Hematopoietic multipotent progenitor cell treated with erythropoietin and hydrocortisone succinate and interleukin-3 and kit ligand, for 17 days (in vitro differentiated cells): ENCODE results near the gene BBOX1.
"Not testable (repeated sequence)": the region's sequence is repeated elsewhere in the genome, so short reads cannot be mapped to it uniquely, and the experiment has no call there.

Experiments used
- DNase-seq: peaks from one replicate; pipeline ENCODE4 v3.0.0-alpha.2; 2015; ENCODE audit warnings: low spot score

Gene BBOX1

DNA sequence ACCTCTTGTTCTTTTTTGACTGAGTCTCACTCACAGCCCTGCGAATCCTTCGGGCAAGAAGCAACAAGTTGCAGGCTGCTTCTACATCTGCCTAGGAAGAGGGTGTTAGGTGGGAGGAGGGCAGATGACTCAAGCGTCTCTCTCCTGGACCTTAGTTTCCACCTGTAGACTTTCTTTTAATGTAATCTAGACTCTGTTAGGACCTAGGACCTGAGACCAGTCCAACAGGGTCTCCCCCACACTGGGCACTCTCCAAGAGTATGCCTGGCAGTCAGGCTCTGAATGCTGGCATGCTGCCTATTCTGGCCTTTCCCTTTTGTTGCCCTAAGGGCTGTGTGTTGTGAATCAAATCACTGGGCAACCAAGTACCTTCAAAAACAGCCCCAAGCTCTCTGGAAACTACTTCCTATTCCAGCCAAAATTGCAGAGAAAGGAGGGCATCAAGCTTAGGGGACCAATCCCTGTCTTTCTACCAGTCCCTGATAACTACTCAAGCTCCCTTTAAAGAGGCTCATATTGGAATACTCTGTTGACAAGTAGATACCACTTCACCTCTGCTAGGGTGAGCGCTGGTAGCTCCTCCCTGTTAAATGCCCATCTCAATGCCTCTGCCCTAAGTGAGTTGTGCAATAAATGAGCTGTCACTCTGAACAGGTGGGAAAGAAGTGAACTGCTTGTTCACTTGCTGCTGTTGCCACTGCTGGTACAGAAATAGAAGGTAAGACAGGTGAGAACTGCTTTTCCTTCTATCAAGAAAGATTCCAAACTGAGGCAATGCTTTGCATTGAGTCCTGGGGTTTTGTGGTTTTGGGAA is at the start of gene BBOX1:
Gene BBOX1, plus strand, starts transcription at position 514 of the 814 bp plus-strand sequence. CDS start 14,616 bp downstream, outside the sequence.
- DNase-seq = no peak

GRCh38 chr11:26992031-26992541 is 48.5 kb upstream of the BBOX1 start:
- no peak for DNase-seq

GRCh38 chr11:26993965-26994457 is 46.6 kb upstream of the BBOX1 start, which contains the start of gene FIBIN:
Gene FIBIN, plus strand, starts transcription at chr11:26994112. Its CDS starts 415 bp downstream, at chr11:26994527.
- DNase-seq = no peak

GRCh38 chr11:26994631-26995095 is 46.0 kb upstream of the BBOX1 start:
- DNase-seq = no peak

DNA sequence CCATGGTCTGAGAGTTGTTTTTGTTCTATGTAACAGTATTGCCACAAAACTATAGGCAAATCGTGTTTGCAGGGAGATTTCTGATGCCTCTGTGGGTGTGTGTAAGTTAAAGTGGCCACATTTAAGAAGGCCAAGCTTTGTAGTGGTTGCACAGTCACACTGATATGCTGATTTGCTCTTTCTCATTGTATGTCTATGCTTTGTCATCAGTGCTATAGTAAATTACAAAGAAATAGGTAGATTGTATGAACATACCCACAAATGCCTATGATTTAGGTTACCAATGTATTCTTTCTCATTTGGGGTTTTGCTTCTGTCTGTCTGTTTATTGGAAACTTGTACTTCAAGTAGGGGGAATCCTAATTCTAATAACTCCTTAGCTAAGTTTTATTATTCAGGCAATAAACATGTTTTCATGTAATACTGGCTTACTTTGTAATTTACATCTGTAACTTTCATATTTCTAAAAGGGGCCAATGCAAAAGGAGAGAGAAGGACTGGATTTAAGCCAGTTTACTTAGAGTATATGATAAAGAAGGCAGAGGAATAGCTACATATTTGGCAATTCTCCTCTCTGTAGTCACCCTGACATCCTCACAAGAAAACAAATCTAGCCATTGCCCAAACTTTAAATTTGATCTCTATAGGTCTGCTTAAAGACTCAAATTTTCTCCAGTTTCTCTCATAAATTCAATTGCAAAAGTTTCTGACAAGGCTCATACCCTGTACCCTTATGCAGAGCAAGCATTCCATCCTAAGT is 44.7 kb upstream of the BBOX1 start:
- no peak for DNase-seq

GRCh38 chr11:26997378-26997777 is 43.2 kb upstream of the BBOX1 start:
- no peak for DNase-seq

GRCh38 chr11:27001136-27001730 is 39.4 kb upstream of the BBOX1 start:
- not testable (repeated sequence) for DNase-seq

DNA sequence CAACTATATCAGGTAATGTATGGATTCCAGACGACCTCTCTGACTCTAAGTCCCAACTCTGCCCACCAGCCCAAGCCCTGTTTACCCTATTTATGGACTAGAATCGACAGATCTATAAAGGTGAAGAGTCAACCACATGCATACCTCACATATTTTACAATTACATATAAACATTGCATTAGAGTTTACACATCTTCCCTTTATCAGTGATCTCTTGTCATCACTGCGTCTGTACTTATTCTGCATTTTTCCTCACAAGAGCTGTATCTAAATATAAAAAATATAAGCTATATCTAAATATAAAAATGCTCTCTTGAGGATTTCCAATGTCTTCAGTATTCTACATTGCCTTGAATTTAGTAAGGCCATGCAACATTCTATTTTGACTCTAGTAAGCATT is 38.2 kb upstream of the BBOX1 start:
- DNase-seq = no peak

- DNase-seq = no peak
These were observed 37.8 kb upstream of the BBOX1 start for GRCh38 chr11:27002838-27003237.

DNA sequence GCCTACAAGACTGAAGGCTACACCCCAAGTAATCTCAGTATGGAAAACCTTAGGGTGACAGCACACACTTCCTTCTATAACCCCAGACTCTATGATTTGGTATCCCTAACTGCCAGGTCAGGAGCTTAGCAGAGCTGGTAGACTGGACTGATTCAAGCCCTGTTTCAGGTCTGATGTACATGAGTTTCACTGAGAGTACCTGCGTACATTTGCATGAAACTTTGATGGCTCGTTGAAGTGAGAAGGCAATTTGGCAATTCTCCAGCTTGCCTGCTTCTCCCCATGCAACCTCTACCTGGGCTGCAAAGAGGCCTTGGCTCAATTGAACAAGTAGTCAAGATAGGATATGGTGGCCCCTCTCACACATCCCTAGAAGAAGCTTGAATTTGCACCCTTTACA is 36.5 kb upstream of the BBOX1 start:
- no peak for DNase-seq

DNA sequence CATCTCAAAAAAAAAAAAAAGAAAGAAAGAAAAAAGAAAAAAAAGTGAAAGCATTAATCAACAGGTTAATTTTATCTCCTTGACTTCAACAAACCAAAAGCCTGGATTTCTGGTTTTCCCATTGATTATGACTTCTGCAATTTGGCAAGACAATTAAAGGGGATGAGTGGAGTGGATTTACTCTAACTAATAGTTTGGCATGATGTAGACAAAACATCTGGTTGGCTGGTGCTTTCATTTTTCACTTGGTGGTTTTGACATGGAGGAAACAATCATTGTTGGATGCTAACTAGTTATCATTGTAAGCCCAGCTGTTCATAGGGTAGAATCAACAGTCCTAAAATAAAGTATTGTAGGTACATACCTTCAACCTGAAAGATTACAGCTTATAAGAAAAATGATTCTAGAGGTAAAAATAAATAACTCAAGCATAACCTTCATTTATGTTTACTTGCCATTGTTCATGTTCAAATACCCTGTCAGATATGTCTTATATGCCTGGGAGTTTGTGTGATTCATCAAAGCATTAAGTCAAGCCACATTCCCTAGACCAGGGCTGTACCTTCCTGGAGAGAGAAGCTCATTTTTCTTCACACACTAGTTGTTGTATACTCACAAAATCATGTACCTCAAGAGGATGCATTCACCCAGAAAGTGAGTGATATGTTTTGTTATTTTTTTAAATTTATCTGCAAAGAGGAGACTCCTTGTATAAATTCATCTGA is 31.6 kb upstream of the BBOX1 start:
- DNase-seq = no peak

DNA sequence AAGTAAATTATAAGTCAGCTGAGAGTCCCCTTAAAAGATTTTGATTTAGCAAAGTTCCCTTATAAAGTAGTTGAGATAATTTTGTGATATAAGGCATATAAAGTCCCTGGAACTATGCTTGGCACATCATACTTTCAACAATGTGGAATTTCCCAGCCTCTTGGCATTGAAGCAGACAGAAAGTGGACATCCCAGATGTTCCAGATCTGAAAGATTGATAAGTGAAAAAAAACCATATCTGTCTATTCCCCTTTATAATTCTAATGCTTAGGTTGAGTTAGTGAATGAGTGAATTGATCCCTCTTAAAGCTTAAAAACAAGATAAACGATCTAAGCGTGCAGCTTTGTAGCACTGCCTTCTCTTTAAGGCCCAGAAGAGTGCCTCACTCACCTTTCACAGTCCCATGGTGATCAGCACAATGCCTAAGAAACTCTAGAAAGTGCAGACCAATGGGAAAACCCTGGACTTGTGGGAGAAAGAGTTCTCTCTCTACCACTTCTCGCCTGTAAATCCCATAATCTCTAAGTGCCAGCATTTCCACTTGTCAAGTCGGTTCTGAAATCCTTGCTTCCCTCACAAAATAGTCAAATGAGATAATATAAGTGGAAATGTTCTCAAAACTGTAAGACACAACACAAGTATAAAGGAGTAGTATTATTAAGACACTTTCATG is 28.9 kb upstream of the BBOX1 start:
- DNase-seq = no peak

DNA sequence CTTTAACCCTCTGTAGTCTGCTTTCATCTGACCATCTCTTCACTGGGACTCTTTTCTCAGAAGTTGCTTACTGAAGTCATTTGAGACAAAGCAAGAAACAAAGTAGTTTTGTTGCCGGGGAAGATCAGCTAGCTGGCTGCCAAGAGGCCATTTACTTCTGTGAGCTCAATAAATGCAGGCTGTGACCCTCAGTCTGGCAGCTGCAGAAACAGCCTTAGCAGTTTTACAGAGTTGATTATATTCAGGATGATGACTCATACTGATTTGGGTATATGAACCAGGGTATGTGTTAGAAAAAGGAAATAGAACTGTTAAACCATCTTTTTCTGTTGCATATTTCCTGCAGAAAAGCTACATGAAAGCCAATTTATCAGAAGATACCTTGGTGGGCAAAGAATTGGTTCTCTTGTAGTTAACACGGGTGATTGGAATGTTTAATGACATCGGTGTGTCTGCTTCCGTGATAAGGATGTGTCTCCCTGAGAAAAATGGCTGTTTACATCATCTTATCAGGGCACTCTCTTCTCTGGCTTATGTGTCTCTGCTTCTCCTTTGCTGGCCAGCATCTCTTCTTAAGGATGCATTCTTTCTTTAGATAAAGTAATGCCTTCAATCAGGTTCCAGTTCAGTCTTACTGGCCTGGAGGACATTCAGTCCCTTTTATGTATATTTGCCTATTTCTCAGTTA is 28.2 kb upstream of the BBOX1 start:
- no peak for DNase-seq

DNA sequence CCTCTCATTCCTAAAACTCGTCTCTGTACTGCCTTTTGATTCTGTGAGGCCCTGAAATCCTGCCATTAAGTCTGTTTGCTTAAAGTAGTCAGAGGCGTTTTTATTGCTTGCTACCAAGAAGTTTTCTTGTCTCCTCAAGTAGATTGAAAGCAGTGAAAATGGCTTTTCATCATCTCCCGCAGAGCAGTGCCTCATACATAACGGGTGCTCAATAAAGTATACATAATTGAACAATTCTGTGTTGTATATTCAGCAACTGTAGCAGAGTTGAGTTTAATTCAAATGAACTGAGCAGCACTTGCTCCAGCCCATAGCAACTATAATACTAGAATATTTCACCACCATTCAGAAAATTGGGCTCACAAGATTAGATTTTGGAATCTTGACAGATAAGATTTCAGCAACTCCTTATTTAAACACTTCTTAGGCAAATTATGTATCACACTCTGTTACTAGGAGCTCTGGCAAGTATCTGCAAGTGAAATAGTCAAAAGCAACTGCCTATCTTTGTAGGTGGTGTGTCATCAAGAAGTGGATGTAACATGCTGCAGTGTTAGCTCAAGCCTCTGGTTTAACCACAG is 26.7 kb upstream of the BBOX1 start:
- no peak for DNase-seq

- DNase-seq = no peak
These were observed 21.6 kb upstream of the BBOX1 start for GRCh38 chr11:27018902-27019529.

DNA sequence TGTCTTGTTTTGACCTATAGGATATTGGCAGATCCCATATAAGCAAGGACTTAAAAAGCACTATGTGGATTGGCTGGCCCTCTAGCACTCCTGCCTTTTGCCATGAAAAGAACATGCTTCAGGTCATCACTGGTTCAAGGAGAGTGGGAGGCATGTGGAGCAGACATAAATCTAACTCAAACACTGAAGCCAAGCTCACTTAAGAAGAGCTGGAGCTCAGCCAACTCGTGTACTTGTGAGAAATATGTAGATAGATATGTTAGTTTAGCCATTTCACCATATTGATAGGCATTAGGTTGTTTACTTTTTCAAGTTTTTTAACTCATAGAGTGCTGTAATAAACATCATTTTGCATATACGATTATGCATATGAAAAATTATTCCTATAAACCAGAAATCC is 19.9 kb upstream of the BBOX1 start:
- no peak for DNase-seq

GRCh38 chr11:27022659-27023251 is 17.9 kb upstream of the BBOX1 start:
- no peak for DNase-seq

- no peak for DNase-seq
These were observed 15.8 kb upstream of the BBOX1 start for GRCh38 chr11:27024865-27025264.

DNA sequence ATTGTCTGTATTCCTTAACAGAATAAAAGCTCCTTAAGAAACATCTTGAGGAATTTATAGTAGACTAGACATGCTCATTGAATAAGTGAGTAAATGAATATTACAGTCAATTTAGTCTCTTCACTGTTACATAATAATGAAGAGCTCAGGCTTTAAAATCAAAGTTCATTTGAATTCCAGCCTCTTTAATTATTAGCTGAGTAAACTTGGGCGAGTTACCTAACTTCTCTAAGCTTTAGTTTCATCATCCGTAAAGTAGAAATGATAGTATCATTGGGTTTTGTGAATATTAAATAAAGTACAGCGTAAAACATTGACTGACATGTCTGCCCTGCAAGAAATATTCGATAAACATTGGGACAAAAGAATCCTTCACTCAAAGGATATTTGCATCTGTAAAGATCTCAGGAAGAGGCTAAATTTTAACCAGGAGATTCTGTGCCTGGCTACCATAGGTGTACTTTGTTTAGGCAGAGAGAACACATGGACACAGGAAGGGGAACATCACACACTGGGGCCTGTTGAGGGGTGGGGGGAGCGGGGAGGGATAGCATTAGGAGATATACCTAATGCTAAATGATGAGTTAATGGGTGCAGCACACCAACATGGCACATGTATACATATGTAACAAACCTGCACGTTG is 15.2 kb upstream of the BBOX1 start:
- no peak for DNase-seq
